GM18505 (cell line): ENCODE data around the gene DLGAP4.

Experiments used
- ATAC-seq: cut with Tn5 transposase; IDR thresholded peaks from one replicate; pipeline ENCODE4 v1.9.1; 2021; ENCODE audit not compliant: unreplicated experiment
- POLR2A ChIP-seq: IDR thresholded peaks from 4 replicates; pipeline ENCODE4 v1.6.1; 2011; ENCODE audit warnings: borderline replicate concordance; ENCODE audit not compliant: insufficient read depth, insufficient read length; ENCODE audit errors: extremely low read depth

The DLGAP4 gene

DNA sequence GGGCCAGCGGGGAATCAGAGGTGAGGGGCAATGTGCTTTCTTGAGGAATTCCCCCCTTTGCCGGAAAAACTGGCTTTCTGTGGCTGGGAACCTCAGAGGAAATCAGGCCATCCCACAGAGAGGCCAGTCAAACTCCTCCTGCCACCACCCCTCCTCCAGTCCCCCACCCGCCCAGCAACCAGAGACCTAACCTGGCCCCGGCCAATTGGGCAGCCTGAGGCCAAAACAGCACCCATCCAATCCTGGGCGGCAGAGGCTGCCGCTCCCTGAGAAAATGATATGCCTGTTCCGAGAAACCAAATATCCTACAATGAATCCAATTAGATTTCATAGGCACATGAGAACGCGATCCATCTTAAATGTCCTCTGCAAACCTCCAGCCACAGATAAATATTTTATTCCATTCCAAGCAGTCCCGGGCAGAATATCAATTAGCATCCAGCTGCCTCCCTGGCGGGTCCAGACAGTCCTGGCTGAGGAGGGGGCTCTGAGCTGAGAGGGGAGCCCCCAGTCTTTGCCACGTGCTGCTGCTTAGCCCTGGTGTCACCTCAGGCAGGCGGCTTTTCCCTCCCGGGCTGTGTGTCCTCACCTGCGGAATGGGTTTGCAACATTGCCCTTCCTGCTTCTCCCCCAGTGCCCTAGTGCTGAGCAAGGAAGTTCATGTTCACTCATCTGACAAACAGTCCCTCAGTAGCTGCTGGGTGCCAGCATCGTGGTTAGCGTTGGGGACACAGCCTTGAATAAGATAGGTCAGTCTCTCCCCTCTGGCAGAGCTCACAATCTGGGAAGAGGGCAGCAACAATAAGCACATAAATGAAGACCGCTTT lies 95.0 kb downstream of the DLGAP4 start:
- TF ChIP-seq POLR2A = no peak
- no peak for ATAC-seq

DNA sequence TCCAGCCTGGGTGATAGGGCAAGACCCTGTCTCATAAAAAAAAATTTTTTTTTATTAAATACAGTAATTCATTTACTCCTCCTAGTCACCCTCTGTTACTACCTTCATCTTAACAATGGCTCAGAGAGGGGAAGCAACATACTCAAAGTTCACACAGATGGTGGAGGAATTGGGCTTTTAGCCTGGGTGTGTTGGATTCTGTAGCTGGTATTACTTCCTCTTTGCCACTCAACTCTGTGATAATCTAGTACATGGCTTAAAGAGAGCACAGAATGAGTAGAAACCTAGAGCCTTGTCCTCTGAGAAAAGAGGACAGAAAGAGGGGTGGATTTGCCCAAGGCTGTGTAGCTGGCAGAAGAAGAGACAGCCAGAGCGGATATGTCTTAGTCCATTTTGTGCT lies 96.6 kb downstream of the DLGAP4 start:
- no peak for TF ChIP-seq POLR2A

GRCh38 chr20:36404435-36404978 lies 98.4 kb downstream of the DLGAP4 start:
- no peak for TF ChIP-seq POLR2A
- no peak for ATAC-seq

More for the DNA sequence above, 96.6 kb downstream of the DLGAP4 start:
- ATAC-seq = no peak

DNA sequence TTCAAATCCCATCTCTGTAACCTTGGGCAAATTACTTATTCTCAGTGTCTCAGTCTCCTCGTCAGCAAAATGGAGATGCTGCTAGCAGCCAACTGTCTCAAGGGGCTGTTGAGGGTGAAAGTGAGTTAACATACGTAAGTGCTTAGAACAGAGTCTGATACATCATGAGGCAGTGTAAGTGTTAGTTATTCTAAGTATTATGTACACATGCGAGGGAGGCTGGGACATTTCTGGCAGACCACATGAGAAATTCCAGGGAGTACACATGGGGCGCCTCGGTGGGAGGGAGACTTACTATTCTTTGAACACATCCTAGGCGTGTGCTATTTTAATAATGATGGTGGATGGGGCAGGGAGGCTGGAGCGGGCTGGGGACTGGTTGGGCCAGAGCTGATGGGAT lies 99.1 kb downstream of the DLGAP4 start:
- no peak for ATAC-seq
- no peak for TF ChIP-seq POLR2A

DNA sequence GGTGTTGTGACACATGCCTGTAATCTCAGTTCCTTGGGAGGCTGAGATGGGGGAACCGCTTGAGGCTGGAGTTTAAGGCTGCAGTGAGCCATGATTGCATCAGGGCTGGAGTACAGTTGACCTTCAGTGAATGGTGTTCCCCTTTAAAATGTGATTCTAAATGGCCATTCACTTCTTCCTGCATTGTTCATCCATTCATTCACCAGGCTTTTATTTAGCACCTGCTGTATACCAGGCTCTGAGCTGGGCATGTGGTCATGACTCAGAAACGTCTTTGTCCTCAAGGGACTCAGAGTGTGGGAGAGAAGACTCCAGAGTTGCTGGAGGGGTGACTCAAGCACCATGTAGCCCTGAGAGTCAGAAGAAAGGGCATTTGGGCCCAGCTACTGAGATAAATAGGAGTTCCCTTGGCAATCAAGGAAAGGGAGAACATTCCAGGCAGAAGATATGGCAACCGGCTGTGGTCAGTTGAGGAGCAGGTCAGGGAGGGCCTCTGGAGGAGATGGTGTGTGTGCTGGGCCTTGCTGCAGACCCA lies 101.1 kb downstream of the DLGAP4 start:
- ATAC-seq = no peak
- no peak for TF ChIP-seq POLR2A

DNA sequence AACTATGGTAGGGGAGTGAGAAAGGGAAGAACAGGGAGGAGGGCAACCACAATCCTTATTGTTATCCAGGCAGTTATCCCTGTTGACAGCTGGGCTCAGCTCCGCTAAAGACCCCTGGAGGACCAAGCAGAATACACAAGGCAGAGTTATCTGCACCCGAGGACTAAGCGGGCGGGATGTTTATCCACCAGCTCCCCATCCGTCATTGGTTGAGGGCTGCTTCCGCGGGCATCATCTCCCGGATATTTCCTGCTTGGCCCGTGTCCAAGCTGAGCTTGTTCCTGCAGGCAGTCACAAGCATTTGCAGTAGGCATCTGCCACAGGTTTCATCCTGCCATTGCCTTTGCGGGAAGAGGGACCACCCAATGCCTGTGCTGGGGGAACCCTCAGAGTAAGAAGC lies 102.1 kb downstream of the DLGAP4 start:
- TF ChIP-seq POLR2A = no peak
- no peak for ATAC-seq

DNA sequence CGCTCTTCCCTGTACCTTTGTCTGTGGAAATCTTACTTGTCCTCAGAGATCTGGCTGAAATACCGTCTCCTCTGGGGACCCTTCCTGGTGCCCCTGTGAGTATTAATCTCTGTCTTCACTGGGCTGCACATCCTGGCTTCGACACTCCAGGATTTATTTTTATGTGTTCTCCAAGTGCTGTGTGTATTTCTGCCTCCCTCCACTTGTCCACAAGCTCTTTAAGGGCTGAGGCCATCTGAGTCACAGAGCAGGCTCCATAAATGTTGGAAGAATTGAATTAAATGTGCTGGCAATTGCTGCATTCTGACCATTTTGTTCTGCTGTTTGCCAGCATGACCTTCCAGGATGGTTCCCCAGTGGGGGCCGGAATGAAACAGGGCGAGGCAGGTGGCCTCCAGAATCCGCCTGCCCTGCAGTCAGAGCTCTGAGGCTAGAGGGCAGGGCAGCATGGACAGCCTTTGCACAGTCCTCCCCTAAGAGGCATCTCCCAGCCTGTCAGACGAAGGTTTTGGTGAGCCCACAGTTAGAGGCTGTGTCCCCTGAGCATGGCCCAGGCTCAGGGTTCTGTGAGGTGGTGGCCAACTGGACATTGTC lies 105.8 kb downstream of the DLGAP4 start:
- no peak for ATAC-seq
- TF ChIP-seq POLR2A = no peak

DNA sequence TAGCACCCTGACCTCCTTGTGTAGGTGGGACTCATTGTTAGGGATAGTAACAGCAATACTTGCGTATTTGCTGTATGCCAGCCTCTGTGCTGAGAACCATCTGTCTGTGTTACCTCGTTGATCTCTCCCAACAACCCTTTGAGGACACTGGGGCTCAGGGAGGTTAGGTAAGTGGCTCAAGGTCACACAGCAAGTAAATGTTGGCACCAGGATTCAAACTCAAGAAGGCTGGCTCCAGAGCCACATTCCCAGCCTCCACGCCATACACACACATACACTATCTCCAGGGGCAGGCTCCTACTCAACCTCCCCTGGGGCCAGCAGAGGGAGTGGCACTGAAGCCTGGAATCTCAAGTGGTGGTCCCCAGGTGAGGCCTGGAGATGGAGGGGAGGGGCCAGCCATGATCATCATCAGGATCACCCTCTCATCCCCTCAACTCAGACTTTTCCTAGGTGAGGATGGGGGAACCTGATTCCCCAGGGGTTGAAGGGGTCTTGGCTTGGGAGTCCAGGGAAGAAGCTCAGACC lies 109.4 kb downstream of the DLGAP4 start:
- ATAC-seq = no peak
- TF ChIP-seq POLR2A = no peak

DNA sequence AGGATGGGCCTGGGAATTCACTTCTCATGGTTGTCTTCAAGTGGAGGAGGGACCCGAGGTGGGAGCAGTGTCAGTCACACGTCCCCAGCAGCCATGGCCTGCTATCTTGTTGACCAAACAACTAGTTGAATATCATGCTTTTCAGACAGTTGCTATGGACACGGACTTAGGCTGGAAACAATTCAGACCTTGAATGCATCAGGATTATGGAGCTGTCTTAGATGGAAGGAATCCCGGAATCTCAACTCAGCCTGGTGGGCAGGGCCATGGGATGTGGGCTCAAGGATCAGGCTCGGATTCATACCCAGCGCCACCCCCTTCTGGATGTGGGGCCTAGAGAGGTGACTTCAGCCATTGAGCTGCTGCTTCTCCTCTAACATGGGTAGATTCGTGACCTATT lies 112.6 kb downstream of the DLGAP4 start:
- TF ChIP-seq POLR2A = no peak
- no peak for ATAC-seq

DNA sequence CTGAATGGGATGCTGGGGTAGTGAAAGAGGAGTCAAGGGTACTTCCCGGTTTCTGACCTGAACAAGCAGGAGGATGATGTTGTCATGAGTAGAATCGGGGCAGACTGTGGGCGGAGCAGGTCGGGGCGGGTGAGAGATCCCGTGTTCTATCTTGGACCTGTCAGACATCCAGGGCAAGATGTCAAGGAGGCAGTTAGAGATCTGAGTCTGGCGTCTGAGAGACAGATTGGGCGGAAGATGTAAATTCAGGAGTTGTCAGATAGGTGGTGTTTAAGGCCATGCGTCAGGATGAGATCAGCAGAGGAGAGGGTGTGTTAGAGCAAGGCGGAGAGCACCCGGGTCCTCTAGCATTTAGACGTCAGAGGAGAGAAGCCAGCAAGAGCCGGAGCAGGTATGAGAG lies 115.5 kb downstream of the DLGAP4 start:
- TF ChIP-seq POLR2A = no peak
- ATAC-seq = no peak

DNA sequence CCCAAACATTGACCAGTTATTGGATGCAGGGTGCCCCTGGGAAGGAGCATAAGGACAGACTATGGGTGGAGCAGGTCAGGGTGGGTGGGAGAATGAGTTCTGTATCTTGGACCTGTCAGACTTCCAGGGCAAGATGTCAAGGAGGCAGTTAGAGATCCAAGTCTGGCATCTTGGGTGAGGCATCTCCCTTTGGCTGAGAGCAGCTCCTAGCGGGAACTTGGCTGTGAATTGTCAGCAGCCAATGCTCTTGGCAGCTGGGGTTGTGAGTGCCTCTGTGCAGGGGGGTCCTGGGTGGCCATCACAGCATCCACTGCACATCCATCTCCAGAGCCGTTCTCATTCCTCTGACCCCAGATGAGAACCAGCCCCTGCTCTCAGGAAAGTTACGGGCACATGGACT lies 118.2 kb downstream of the DLGAP4 start:
- no peak for ATAC-seq
- TF ChIP-seq POLR2A = no peak

DNA sequence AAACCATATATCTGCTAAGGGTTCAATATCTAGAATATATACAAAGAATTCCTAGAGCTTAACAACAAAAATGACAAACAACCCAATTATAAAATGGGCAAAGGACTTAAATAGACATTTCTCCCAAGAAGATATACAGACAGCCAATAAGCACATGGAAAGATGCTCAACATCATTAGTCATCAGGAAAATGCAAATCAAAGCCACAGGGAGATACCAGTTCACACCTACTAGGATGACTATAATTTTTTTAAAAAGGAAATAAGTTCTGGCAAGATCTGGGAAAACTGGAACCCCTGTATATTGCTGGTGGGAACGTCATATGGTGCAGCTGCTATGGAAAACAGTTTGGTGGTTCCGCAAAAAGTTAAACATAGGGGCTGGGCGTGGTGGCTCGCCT lies 119.0 kb downstream of the DLGAP4 start:
- no peak for TF ChIP-seq POLR2A
- no peak for ATAC-seq

DNA sequence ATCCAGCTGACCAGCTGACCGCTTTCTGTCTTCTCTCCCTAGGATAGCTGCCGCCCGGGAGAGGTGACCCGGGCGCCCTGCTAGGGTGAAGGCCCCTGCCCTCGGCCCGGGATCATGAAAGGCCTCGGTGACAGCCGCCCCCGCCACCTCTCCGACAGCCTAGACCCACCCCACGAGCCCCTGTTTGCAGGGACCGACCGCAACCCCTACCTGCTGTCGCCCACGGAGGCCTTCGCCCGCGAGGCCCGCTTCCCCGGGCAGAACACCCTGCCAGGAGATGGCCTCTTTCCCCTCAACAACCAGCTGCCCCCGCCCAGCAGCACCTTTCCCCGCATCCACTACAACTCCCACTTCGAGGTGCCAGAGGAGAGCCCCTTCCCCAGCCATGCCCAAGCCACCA lies 125.5 kb downstream of the DLGAP4 start:
- ATAC-seq = no peak
- TF ChIP-seq POLR2A = no peak
